Stimulated activated CD4-positive, alpha-beta T cell treated with anti-CD3 and anti-CD28 coated beads, Interleukin-12 subunit alpha, Interleukin-12 subunit beta, amount 100 ng/mL, for 24 hours (primary cell): ENCODE data around the gene PRR7.

Experiments
- DNase-seq, 2 experiments: peaks; one replicate each; pipeline ENCODE4 v3.0.0-alpha.2; 2020; ENCODE audit warnings: low read depth in 2 of 2

PRR7 gene

DNA sequence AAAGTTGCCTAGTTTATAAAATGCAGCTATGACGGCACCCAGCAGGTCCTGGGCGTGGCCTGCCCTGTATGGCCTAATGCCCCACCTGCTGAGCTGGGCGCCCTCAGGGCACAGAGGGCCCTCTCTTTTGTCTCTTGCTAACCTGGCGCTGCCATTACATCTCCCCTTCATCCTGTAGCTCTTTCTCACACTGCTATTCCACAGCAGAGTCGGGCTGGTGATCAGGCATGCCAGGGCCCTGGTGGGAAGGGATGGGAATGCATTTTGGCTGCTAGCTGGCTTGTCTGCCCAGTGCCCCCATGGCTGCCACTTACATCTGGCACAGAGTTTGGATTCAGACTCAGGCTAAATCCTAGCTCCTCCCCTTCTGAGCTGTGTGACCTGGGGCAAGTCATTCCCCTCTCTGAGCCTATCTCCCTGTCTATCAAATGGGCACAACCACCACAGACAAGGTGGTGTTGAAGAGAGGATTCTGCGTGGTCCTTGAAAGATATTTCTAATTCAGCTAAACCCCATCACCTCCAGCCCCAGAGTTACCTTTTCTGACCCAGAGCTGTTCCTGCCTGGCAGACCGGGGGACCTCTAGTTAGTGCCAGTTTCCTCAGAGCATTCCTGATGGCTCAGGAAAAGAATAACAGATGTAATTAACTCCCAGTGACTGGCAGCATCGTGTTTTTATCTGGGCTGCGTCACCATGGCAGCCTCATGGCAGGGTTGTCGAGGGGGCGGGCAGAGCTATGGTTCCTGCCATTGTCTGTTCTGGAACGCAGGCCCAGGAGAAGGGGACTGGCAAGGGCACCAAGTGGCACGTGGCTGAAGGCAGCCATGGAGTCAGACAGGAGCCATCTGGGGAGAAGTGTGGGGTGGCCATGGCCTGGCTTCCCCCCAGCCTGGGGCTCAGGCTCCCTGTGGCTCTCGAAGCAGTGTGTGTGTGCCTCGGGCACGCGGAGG, 6.3 kb downstream of the PRR7 start:
- no peak for DNase-seq

DNA sequence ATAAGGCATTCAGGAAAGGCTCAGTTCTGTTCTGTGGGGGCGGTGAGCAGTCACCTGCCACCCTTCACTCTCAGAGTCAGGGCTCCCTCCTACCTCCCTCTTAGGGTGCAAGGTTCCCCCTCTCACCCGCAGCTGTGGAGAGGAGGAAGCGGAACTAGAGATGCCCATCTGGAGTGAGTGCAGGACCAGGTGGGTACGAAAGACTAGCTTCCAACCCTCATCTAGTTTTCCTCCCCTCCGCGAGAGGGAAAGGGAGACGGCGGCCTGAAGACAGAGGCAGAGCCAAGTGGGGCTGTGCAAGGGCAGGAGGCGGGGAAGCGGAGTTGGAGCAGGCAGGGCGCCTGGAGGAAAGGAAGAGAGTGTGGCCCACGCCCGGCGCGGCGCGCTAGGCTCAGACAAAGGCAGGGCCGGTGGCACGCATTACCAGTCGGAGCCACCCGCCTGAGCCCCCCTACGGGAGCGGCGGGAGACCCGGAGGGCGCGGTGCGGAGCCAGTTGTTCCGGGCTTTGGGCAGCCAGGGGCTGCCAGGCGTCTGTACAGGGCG, 7.3 kb downstream of the PRR7 start:
- no peak for DNase-seq

DNA sequence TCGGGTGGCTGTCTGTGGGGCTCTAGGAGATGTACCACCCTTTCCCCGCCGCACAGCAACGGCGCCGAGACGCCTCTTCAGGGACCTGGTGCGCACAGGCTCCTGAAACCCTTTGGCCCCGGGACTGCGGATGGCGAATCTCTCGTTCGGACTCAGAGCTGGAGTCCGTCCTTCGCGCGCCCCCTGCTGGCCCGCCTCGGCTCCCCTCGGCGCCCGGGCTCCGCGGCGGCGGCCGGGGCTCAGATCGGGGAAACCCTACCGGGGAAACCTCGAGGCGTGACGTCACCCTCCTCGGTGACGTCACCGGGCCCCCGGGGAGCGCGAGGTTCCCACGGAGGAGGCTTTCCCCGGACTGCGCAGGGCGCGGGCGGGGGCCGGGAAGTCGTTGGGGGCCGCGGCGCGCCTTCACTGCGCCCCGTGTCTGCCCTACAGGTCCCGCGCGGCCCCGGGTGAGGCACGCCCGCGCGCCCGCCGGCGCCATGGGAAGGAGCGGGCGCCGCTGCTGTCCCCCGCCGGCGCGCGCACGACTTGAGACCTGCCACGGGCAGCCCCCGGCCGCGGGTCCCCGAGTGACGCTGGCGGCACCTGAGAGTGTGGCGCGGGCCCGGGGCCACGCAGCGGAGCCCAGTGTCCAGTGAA, 7.9 kb downstream of the PRR7 start:
- DNase-seq = peak; percentile 84 to 92

DNA sequence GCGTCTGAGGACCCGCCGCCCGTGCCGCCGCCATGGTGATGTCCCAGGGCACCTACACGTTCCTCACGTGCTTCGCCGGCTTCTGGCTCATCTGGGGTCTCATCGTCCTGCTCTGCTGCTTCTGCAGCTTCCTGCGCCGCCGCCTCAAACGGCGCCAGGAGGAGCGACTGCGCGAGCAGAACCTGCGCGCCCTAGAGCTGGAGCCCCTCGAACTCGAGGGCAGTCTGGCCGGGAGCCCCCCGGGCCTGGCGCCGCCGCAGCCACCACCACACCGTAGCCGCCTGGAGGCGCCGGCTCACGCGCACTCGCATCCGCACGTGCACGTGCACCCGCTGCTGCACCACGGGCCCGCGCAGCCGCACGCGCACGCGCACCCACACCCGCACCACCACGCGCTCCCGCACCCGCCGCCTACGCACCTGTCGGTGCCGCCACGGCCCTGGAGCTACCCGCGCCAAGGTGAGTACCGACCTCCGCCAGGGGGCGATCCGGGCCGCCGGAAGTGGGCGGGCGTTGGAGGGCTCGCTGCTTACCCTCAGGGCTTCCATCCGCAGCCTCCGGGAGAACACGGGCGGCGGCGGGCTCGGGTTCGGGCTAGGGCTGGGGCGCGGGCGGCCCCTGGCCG, 8.5 kb downstream of the PRR7 start:
- DNase-seq = peak; percentile 80 to 93

DNA sequence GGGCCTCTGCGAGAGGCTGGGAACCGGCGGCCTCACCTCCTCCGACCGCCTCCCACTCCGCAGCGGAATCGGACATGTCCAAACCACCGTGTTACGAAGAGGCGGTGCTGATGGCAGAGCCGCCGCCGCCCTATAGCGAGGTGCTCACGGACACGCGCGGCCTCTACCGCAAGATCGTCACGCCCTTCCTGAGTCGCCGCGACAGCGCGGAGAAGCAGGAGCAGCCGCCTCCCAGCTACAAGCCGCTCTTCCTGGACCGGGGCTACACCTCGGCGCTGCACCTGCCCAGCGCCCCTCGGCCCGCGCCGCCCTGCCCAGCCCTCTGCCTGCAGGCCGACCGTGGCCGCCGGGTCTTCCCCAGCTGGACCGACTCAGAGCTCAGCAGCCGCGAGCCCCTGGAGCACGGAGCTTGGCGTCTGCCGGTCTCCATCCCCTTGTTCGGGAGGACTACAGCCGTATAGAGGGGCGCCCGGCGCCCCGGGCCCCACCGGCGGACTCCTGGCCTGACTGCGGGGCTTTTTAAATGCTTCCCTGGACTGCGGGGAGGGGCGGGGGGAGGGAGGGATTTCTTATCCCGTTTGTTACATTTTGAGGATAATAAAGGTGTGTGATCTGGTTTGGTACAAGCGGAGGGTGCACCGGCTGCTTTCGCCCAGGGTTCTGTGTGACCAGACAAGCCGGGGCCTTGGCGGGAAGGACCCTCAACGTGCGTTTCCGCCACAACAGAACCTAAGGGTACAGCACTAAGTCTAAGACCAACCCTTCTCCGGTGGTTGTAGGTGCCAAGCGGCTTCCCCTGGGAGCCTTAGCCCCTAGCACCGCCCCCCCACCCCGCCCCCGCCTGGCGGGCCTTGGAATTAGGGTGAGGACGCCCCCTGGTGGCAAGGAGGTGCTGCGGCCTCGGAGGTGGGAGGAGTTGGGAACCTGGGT, 9.3 kb downstream of the PRR7 start:
- DNase-seq = peak; percentile 92 to 98

DNA sequence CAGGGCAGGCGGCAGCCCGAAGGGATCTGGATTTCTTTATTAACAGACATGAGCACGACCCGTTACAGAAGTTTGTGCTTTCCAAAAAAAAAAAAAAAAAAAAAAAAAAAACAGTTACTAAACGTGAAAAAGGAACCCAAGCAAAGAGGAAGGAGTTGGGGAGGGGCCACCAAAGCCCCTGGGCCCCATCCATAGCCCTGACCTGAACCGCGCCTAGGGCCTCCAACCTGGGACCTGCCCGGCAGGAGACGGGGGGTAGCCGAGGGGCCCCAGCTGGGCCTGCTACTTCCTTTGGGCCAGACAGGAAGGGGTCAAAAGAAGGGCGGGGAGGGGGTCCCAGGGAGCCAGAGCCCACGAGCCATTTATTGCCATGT, 10.0 kb downstream of the PRR7 start:
- no peak for DNase-seq

DNA sequence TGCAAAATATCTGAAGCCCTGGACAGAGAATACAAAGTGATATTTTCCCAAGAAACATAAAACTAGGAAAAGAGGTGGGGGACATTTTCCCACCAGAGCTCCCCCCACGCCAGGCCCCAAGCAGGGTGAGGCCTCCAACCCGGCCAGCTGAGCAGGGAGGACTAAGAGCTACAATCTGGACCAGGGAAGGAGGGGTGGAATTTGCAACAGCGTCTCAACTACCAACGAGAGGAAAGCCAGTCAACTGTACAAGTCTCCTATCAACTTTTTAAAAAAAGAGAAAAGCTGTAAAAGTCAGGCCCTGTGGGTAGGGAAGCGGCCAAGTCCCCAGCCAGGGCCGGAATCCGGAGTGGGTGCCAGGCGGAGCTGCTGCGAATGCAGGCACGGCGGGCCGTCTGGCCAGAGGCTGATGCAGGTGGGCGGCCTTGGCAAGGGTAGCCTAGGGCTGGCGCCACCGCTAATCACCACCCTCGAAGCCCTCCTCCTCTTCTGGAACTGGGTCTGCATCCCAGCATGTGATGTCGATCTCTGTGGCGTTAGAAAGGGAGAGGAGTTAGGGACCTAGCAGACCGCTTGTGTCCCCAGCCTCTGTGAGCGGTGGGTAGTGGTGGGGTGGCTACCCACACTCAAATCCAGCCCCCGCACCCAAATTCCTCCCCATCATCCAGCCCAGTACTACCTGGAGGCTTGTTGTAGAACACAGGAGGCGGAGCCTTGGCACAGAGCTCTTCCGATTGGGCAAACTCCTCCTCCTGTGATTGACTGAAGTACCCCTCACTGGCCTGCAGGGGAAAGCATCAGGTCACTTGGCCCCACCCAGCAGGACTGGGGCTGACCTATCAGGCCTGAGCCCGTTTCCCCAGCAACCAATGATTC, 10.6 kb downstream of the PRR7 start:
- DNase-seq = peak in 1 of 2 experiments; percentile 37

DNA sequence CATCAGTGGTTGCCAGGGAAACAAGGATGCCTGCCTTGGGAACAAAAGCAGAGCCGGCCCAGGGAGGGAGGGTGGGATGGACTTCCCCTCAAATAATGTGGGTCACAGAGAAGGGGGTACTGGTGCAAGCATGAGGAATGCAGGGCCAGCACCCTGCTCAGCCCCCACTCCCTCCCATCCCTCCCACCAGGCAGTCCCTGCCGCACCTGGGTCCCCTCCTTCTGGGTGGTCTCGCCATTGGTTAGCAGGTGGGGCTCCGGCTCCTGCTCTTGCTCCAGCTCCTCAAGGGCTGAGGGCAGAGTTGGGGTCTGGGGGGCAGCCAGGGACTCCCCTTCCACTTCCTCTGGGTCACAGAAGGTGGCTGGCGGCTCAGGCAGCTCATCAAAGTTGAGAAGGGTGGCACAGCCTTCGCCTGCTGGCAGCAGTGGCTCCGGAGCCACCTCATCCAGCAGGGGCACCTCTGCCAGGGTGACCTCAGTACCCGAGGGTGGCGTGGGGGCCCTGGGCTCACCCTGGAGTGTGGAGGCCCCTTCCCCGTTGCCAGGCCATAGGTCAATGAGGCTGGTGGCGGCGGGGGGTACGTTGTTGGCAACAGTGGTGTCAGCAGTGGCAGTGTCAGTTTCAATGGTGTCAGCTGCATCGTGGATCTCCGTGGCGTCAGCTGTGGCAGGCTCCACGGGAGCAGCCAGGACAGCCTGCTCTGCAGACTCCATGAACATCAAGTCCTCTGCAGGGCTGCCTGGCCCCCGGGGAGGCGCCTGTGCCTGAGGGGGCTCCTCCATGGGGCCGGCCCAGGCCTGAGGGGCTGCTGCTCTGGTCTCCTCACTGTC, 11.5 kb downstream of the PRR7 start:
- no peak for DNase-seq

DNA sequence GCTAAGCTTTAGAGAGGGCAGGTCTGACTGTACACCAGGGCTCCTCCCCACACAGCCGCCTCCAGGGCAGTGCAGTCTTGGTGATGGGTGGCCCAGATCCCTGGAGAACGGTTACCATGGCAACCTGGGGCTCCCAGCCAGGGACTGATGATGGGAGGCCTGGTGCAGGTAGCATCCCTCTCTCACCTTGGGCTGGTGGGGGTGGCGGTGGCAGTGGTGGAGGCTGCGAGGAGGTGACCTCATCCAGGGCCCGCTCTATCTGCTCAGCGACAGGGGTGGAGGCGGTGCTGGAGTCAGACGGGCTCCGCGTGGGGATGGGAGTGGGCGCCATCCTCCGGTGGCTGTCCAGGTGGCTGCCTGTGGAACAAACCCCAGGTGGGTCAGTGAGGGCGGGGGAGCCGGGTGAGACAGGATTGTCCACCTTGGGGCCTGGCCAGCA, 12.3 kb downstream of the PRR7 start:
- DNase-seq = no peak

DNA sequence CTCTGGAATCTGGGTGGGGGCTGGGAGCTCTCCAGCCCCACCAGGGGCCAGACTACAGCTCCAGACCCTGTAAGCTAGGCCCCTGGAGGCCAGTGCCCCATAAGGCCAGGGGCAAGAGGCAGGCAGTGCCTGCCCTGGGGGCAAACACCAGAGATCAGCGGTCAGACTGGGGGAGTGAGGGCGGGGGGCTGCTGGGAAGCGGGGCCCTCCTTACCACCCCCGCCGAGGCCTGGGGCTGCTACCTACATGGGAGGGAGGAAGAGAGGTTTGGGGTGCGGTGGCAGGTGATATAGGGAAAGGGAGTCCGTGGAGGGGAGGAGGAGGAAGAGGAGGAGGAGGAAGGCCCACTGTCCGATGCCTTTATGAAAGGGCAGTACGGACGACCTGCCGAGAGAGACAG, 12.7 kb downstream of the PRR7 start:
- no peak for DNase-seq

DNA sequence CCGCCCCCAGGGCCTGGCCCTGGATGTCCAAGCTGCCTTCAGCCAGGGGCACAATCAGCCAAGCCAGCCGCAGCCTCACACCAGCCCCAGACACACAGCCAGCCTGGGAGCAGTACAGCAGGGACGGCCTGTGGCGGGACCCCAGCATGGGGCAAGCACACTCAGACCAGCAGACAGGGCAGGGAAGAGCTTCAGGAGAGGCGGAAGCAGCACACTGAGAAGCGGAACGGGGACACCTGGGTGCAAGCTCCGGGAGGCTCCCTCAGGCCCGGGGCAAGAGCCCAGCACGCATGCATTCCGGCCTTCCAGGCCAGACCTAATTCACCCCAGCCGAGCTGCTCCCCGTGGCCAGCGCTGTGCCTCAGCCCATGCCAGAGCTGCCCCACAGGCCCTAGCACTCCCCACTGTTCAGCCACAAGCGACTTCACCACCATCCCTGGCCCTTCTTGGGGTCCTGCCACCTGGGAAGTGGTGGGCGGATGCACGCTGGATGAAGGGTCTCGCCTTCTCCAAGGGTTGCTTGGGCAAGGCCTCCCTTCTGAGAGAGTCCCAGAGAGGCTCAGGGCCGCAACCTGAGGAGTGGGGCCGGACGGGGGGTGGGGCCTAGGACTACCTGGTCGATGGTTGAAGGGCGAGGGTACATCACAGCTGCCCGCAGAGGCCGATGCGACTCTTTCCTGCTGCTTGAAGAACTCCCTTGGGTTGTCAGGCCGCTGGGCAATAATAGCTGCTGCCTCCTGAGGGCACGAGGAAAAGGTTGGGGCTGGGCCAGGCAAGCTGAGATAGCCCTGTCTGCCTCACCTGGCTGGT, 13.4 kb downstream of the PRR7 start:
- no peak for DNase-seq

DNA sequence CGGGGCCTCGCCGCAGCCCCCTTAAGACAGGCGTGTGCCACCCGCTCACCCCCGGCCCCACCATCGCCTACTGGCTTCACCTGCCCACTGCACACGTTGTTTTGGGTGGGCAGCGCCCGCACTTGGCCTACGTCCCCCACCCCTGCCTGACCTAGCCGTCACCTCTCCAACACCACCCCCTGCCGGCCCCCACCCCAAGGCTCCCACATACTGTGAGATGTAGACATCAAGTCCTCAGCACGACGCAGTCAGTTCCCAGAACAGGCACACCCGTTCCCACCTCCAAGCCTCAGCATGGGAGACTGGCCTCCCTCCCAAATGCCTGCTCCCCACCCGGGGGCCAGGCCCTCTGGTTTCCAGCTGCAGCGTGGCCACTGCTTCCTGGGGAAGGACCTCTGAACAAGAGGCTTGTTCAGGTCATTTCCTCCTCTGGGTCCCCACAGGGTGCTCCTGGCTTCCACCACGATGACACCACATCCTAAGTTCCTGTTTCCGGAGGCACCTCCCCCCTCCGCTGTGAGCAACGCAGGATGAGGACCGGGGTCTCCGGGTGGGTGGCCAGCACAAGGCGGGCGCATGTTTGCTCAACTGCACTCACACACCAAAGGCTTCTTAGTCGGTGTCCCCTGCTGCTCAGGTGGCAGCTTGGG, 15.5 kb downstream of the PRR7 start:
- DNase-seq = no peak

DNA sequence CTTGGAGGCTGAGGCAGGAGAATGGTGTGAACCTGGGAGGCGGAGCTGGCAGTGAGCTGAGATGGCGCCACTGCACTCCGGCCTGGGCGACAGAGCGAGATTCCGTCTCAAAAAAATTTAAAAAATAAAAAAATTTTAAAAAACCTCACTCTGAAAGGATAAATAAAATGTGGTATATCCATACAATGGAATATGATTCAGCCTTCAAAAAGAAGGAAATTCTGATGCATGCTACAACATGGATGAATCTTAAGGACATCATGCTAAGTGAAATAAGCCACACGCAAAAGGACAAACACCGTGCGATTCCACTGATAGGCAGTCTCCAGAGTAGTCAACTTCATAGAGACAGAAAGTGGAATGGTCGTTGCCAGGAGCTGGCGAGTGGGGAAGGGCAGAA, 18.4 kb downstream of the PRR7 start:
- no peak for DNase-seq

DNA sequence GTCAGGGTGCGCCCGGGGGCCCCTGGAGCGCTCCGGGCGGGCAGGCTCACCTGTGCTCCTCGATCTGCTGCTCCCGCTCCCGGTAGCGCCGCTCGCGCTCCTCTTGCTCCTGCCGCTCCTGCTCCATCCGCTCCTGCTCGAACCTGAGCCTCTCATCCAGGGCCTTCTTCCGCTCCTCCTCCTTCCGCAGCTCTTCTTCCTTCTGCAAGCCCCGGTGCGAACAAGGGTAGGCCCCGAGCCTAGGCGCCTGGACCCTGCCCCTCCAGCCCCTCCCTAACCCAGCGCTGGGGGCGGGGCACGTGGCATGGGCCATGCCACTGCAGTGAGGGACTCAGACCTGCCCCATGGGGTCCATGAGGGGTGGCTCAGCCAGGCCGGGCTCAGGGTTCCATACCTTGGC, 20.2 kb downstream of the PRR7 start:
- DNase-seq = no peak

DNA sequence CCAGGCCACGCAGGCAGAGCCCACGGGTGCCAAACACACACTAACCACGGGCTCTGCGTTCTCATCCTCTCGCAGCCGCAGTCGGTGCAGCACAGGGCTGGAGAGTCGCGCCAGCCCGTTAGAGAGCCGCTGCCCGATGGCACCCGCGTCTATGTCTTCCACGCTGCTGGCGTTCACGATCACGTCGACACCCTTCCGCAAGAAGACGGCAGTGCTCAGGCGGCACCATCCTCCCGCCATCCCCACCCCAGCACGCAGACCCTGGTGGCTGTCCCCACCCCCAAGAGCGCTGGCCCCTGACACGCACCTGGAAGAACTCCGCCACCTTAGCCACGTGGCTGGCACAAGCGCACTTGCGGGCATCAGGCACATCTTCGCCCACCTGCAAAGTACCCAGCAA, 20.8 kb downstream of the PRR7 start:
- DNase-seq = no peak

DNA sequence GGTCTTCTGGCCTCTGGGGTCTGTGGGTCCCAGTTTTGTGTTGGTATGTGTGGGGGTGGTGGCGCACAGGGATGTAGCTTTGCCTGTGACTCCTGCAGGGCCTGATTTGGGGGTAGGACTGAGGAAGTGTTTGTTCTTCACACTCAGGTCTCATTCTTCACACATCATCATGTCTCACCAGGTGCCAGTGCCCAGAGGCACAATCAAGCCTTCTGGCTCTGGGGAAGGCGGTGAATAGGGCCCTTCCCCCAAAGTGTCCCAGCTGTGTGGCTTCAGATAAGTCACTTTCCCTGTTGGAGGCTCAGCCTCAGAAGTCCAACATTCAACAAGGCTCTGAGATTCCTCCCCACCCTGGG, 21.7 kb downstream of the PRR7 start:
- no peak for DNase-seq

DNA sequence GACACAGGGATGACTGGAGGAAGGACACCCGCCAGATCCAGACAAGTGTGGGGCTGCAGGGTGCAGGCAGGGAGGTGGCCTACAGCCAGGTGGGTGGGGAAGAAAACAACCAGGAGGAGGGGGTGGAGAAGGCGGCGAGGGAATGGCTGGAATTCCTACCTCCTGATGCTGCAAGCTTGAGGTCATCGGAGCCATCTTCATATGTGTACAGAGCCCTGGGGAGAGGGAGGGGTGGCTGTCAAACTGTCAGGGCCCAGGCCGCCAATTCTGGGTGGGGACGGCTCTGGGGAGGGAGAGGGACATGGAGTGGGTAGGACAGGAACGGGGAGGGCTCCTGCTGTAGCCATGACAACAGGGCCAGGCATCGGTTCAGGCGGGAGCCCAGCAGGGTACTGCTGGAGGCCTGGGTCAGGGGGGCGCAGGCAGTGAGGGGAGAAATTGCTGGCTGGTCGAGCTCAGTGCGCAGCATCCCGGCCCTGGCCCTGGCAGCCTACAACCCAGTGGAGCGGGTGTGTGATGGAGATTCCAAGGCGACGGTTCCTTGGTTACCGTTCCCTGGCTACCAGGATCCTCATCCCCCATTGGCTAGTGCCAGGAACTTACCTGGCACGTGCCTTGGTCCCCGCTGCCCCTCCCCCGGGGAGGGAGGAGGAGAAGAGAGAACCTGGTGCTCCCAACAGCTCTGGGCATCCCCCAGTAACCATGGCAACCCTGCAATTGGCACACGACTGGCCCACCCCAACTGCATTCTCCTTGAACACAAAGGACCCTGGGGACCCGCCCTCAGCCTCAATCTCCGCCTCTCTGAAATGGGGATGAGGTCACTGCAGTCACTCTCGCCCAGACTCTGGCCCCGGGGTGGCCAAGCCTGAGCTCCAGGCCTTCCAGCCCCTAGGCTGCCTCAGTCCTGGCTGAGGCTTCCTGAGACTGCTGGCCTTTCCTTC, 22.3 kb downstream of the PRR7 start:
- DNase-seq = no peak
